GM15510 (cell line): ENCODE data around the gene PVALEF.

Source experiments
- POLR2A ChIP-seq: IDR thresholded peaks from 3 replicates; pipeline ENCODE4 v1.6.1; 2011; ENCODE audit warnings: borderline replicate concordance; ENCODE audit not compliant: insufficient read length; ENCODE audit errors: extremely low read depth

The PVALEF gene

DNA sequence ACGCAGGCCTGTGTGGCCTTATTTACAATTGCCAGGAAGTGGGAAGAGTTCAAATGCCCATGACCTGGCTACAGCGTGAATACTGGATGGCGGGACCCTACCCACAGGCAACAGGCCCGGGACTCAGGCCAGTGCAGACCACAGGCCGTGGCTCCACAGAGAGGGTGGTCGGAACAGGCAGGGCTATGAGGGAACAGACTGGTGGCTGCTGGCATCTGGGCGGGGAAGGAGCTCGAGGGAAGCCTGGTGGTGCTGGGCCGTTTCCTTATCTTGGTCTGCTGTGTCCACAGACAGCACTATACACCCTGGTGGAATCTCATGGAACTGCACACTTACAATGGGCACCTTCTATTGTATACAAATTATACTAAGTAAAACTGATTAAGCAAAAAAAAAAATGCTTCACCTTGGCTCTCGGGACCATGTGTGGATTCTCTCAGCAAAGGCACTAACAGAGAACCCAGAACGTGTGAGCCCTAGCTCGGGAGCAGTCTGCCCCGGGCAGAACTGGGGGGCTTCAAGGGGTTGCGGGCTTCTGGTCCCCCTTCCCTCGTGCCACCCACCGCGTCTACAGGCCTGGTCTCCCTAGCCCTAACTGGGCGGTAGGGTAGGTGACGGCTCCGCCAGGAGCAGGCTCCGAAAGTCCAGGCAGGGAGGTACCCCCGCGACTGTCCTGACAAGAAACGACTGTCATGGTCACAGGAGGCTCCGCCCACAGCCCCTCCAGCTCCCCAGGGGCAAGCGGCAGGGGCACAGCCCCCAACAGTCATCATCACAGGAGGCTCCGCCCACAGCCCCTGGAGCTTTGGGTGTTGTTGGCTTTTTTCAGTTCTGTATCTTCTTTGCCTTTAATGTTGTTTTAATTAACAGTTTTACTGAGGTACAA is 35.6 kb downstream of the PVALEF start:
- TF ChIP-seq POLR2A: no peak

- no peak for TF ChIP-seq POLR2A
Observed at GRCh38 chr17:81202318-81202717, 37.0 kb downstream of the PVALEF start.

DNA sequence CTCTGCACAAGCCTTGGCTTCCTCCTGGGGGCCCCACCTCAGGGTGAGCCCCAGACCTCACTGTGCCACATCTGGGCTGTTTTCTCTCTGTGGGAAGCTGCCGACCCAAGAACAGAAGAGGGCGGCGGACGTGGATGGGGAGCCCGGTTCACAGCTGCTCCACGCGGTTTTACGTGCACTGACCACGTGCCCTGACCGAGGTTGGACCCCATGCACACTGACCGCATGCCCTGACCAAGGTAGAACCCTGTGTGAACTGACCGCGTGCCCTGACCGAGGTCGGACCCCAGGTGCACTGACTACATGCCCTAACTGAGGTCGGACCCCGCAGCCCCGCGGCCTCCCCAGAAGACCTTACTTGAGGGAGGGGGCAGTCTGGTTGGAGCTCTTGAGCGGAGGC is 37.8 kb downstream of the PVALEF start:
- TF ChIP-seq POLR2A: no peak

GRCh38 chr17:81204578-81204977 is 39.3 kb downstream of the PVALEF start:
- TF ChIP-seq POLR2A: no peak

DNA sequence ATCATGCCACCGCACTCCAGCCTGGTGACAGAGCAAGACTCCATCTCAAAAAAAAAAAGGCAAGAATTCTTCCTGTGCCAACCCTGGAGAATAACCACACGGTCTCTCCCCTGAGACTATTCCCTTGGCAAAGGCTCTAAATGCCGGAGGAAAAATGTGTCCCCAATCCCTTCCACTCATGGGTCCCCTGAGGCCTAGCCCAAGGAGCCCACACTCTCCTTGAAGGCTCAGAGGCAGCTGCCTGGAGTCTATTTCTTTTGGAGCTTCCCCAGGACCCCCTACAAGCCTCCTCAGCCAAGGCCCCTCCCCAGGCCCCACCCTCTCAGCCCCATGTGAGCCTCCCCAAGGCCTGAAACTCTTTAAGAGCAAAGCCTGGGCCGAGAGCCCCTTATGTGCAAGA is 40.9 kb downstream of the PVALEF start:
- TF ChIP-seq POLR2A: no peak

DNA sequence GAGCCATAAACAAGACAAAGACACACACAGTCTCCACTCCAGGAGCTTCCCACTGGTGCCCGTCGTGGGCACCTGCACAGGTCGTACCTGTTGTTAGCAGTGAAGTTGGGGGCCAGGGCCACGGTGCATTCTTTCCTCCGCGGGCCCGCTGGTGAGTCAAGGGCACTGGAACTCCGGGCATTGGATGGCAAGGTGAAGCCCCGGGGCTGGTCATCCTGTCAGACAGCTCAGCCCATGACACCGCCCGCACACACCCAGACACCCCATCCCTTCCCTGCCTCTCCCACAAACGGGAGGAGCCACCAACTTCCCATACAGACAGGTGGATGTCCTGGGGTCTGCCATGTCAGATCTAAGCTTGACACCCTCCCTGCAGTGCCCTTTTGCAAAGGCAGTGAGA is 41.4 kb downstream of the PVALEF start:
- no peak for TF ChIP-seq POLR2A

GRCh38 chr17:81207610-81208581 is 42.6 kb downstream of the PVALEF start:
- no peak for TF ChIP-seq POLR2A

GRCh38 chr17:81208651-81209050 is 43.3 kb downstream of the PVALEF start:
- no peak for TF ChIP-seq POLR2A

DNA sequence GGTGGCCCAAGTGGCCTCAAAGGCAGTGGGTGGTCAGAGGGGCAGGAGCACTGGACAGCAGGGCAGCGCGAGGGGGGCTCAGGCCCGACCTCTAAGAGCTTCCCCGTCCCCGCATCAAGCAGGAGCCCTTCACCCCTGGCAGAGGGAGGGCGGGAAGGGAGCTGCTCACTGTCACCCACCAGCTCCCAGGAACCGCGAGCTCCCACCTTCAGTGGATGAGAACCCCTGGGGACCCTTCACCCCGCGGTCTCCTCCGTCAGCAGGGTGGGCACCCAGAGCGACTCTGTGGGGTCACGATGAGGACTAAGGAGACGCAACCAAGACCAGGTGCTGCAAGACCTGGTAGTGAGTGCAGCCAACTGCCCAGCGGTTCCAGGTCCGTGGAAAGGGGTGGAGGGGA is 43.8 kb downstream of the PVALEF start:
- no peak for TF ChIP-seq POLR2A

DNA sequence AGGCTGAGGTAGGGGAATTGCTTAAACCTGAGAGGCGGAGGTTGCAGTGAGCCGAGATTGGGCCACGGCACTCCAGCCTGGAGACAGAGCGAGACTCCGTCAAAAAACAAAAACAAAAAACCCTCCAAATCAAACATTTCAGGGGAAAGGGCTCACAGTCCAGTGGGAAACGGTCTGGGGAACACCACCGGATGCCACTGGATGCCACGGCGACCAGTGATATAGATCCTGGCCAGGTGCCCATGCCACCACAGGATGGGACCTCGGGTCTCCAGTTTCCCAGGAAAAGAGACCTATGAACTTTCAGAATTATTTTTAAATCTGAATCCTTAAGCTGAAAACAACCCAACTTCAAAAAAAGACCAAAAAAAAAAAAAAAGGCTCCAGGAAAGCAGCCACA is 45.2 kb downstream of the PVALEF start:
- no peak for TF ChIP-seq POLR2A

DNA sequence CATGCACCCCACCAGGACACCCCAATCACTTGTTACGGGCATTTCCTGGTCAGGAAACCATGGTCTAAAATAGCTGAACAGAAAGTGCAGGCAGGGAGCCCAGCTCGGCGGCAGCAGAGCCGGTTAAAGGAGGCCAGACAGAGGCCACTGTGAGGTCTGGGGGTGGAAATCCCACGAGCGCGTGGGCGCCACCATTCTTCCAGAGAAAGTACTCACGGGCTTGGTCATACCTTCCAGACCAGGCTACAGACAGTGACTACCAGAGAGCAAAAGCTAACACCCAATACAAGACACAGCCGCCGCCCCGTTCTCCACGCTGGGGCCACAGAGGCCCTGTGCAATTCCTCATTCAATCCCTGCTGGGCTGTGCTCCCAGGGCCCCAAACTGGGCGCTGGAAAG is 45.6 kb downstream of the PVALEF start:
- TF ChIP-seq POLR2A: no peak

DNA sequence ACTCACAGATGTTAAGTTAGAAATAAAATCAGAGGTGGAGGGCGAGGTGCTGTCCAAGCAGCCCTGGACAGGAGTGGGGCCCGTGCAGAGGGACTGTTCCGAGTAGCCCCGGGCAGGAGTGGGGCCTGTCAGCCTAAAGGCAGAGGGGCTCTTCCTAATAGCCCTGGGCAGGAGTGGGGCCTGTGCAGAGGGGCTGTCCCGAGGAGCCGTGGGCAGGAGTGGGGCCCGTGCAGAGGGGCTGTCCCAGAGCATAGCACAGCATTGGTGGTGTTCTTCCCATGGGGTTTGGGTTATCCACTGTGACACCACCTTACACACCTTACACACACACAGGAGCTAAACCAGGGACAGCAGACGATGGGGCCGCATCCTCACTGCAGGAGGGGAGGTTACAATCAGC is 47.1 kb downstream of the PVALEF start:
- TF ChIP-seq POLR2A: no peak

DNA sequence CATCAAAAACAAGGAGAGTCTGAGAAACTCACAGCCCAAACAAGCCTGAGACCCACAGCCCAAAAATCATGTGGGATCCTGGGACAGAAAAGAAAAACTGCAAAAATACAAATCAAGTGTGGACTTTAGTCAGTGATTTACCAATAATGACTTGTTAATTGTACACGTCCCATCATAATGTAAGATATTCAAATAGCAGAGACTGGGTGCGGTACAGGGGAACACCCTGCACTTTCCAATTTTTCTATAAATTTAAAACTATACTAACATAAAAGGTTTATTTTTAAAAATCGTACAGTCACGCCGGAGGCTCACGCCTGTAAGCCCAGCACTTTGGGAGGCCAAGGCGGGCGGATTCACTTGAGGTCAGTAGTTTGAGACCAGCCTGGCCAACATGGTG is 48.7 kb downstream of the PVALEF start:
- TF ChIP-seq POLR2A: no peak

GRCh38 chr17:81217491-81217890 is 52.2 kb downstream of the PVALEF start:
- no peak for TF ChIP-seq POLR2A

DNA sequence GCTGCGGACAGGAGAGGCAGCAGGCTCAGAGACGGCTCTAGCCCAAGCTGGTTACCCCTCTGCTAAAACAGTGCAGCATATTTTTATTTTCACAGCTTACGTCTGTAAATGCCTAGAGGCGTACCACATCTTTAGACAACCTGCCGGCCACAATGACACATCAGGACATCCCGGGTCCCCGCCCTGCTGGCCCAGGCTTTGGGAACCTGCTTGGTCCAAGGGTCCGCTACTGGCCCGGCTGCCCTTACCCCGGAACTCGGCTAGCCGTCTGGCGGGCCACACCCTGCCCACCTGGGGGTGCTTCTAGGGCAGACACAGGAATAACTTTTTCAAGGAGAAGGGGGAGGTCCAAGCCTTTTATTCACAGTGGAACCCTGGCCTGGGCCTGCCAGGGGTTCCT is 53.2 kb downstream of the PVALEF start:
- no peak for TF ChIP-seq POLR2A
